Pulmonary artery endothelial cell (primary cell): ENCODE data around the gene SLC25A13. TPM values are rescaled to one million over a fixed set of nuclear protein-coding genes. Genes with fewer than 3 reads are reported as not detected.
"Not testable (repeated sequence)": the region's sequence is repeated elsewhere in the genome, so short reads cannot be mapped to it uniquely, and the experiment has no call there.

Experiments
- DNase-seq: peaks from one replicate; pipeline ENCODE4 v3.0.0-alpha.2; 2011; ENCODE audit warnings: low read depth, low spot score
- total RNA-seq: library from RNA; depleted of rRNA; stranded (reverse); fragments of >200 nt; gene quantifications from 2 replicates; pipeline ENCODE4 v1.2.3, GENCODE V29; 2014

Gene SLC25A13
- total RNA-seq, 1 donor from 2014 or later: 20.9 TPM

- not testable (repeated sequence) for DNase-seq
Observed at GRCh38 chr7:96326752-96327151, 4.9 kb upstream of the SLC25A13 start.

DNA sequence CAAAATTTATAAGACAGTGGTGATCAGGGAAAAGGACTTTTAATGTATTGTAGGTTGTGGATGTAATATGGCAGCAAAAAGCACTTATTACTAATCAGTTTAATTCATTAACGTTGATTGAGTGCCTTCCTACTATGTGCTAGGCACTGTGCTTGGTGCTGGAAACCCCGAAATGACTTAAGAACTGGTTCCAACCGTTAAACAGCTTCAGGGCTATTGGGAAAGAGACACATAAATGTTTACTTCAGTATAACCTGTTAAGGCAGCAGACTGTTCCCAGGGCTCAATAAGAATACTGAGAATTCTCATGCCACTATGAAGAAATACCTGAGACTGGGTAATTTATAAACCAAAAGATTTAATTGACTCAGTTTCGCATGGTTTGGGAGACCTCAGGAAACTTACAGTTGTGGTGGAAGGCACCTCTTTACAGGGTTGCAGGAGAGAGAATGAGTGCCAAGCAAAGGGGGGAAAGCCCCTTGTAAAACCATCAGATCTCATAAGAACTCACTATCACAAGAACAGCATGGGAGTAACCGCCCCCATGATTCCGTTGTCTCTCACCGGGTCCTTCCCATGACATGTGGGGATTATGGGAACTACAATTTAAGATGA lies 1.1 kb upstream of the SLC25A13 start:
- no peak for DNase-seq

GRCh38 chr7:96322373-96322695 lies 436 bp upstream of the SLC25A13 start:
- no peak for DNase-seq

- DNase-seq: peak; percentile 63
Observed at GRCh38 chr7:96321031-96321657, 754 bp downstream of the SLC25A13 start.

- no peak for DNase-seq
Observed at GRCh38 chr7:96320442-96320841, 1.5 kb downstream of the SLC25A13 start.

GRCh38 chr7:96319439-96319838 lies 2.5 kb downstream of the SLC25A13 start:
- DNase-seq: peak; percentile 32

DNA sequence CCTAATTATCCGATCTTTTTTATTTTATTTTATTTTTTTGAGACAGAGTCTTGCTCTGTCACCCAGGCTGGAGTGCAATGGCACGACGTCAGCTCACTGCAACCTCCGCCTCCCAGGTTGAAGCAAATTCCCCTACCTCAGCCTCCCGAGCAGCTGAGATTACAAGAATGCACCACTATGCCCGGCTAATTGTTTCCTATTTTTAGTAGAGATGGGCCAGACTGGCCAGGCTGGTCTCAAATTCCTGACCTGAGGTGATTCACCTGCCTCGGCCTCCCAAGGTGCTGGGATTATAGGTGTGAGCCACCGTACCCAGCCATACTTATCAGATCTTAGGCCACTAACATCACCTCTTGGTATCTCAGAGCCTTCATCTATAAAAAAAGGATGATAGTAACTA lies 4.9 kb downstream of the SLC25A13 start:
- no peak for DNase-seq

- DNase-seq: no peak
Observed at GRCh38 chr7:96315125-96315512, 6.8 kb downstream of the SLC25A13 start.

GRCh38 chr7:96314402-96315124 lies 7.3 kb downstream of the SLC25A13 start:
- DNase-seq: no peak

- DNase-seq: no peak
Observed at GRCh38 chr7:96313940-96314339, 8.0 kb downstream of the SLC25A13 start.

GRCh38 chr7:96312502-96312901 lies 9.4 kb downstream of the SLC25A13 start:
- DNase-seq: no peak

DNA sequence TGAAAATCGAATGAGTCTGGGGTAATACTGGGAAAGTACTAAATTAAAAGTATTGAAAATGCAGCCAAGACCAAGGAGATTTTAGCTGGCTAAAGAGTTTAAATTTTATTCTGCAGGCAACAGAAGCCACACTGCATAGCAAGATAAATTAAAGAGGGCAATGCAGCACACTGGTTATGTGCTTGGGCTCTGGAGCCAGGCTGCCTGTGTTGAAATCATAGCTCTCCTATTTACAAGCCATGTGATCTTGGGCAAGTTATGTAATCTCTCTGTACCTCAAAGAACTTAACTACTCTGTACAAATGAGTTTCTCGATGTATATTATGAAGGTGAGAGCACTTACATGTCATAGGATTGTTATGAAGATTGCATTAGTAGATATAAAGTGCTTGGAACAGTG lies 9.9 kb downstream of the SLC25A13 start:
- no peak for DNase-seq

DNA sequence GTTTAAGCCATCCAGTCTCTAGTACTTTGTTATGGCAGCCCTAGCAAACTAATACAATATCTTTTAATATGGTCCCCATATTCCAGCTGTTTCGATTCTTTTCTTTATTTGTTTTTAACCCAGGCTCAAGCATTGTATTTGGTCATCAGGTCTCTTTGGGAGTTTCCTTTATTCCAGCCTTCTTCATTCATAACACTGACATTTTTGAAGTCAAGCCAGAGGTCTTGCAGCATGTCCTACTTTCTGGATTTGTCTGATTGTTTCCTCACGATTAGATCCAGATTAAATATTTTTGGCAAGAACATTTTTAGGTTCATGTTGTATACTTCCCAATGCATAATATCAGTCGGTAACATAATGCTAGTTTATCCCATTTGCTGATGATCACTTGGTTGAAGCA lies 11.8 kb downstream of the SLC25A13 start:
- DNase-seq: peak; percentile 17

DNA sequence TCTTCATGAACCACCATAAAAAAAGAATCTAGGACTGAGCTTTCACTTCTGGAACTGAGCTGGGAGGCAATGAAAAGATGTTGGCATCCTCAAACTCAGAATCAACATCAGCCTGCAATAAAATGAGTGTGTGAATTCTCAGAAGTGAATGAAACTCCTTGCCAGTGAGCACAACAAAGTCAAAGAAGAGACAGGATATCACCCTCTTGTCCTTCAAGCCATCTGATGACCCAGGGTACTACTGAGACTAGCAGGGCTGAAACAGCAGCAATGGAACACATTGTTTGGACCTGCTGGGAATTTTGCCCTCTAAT lies 13.0 kb downstream of the SLC25A13 start:
- no peak for DNase-seq

- no peak for DNase-seq
Observed at GRCh38 chr7:96308253-96308949, 13.5 kb downstream of the SLC25A13 start.

DNA sequence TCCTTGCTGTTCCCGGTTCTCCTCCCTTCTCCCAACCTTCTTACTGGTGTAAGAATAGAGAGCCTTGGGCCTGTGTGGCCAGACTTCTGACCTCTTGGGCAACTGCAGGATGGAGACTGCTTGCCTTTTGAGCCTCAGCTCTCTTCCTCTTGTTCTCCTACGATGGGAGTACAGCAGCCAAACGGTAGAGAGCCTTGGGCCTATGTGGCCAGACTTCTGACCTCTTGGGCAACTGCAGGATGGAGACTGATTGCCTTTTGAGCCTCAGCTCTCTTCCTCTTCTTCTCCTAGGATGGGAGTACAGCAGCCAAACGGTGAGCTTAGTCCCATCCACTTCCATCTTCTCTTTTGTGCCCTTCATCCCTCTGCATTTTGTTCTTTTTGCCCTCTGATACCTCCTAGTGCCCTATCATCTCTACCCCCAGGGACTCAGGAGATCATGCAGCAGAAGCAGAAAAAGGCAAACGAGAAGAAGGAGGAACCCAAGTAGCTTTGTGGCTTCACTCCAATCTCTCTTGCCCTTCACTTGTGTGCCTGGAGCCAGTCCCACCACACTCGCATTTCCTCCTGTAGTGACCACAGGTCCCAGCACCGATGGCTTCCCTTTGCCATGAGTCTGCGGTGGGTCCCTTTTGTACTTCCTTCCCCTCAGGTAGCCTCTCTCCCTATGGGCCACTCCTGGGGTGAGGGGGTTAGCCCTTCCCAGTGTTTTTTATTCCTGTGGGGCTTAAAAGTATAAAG lies 15.3 kb downstream of the SLC25A13 start:
- no peak for DNase-seq

DNA sequence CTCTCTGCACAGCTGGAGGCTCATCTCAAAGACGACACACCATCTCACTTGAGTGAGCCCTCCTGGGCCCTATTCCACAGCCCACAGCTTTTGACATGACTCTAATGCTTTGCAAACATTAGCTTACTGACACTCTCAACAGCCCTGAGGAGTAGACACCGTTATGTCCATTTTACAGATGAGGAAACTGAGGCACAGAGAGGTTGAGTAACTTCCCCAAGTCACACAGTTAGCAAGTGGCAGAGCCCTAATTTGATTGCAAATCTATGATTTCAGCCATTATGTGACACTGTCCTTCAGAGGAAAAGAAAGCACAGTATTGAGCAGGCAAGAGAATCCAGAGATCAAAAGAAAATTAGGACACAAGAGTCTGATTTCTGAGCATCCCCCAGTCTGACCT lies 16.0 kb downstream of the SLC25A13 start:
- DNase-seq: no peak

- no peak for DNase-seq
Observed at GRCh38 chr7:96304573-96304972, 17.3 kb downstream of the SLC25A13 start.

DNA sequence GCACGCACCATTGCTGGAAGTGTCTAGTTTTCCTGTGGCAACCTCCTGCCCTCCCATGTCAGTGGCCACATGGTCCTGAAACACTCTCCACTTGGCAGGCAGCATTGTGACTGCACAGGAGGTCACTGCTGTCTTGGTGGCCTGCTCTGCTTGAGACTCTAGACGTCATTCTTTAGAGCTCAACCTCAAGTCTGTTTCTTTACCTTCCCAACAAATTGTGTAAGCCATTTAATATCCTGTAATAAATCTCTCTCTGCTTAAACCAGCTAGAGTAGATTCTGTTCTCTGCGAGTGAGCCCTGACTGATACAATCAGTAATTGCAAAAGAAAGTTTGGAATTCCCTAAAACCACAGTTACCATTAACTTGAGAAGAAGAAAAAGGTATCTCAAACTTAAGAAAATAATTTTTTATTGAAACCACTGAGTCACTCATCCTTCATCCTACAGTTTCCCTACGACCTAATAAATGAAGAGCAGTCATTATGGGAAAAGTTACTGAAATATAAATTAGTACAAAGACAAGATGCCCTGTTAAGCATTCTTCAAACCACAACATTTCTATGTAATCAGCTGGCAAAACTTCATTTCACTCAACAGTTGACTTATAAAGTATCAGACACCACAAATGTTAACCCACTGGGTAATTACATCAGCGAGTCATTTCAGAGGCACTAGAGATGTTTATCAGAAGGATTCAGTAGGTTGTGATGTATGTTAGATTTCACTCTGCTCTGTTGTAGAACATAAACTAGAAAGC lies 18.0 kb downstream of the SLC25A13 start:
- DNase-seq: no peak

GRCh38 chr7:96303105-96303685 lies 18.7 kb downstream of the SLC25A13 start:
- no peak for DNase-seq

DNA sequence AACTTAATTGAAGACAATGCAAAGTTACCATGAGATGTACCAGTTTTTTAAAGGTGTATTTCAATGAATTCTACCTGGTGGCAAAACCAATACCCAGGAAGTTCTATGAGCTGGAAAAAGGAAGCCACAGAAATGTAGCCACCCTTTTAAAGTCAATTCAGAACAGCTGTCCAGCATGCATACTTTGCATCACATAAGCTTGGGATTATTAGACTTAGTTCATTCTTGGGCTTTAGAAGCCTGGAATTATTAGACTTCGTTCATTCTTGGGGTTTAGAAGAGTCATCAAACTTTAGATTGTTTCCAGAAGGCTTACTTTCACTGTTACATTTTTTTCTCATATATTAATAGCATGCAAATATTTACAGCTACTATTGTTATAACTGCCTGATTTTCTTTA lies 20.9 kb downstream of the SLC25A13 start:
- no peak for DNase-seq
